HG02763 (cell line): ENCODE results near the gene TET1.
"Not testable (repeated sequence)": the region's sequence is repeated elsewhere in the genome, so short reads cannot be mapped to it uniquely, and the experiment has no call there.

ENCODE experiments used
- ATAC-seq: cut with Tn5 transposase; IDR thresholded peaks from one replicate; pipeline ENCODE4 v1.9.1; 2021; ENCODE audit warnings: mild to moderate bottlenecking, moderate library complexity; ENCODE audit not compliant: unreplicated experiment

TET1 gene

GRCh38 chr10:68560186-68560942 is at the start of gene TET1:
Gene TET1 (plus strand): TSS chr10:68560337. CDS start chr10:68572339, 12,002 bp downstream.
- no peak for ATAC-seq

DNA sequence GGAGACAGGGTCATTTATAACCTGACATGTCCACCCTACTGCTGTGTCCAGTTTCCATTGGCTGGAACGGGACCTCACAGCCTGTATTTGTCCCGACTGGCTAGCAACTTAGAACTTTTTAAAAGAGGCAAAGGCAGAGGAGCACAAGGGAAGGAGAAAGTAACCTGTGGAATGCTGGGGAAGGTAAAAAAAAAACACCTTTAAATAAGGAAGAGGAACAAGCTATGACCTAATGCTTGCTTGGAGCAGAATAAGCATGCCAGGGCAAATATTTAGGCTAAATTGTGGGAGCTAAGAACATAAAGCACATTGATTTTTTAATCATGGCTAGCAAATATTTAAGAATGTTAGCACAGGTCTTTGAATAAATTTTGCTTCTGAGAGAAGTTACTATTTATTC is 43.9 kb upstream of the TET1 start:
- not testable (repeated sequence) for ATAC-seq

DNA sequence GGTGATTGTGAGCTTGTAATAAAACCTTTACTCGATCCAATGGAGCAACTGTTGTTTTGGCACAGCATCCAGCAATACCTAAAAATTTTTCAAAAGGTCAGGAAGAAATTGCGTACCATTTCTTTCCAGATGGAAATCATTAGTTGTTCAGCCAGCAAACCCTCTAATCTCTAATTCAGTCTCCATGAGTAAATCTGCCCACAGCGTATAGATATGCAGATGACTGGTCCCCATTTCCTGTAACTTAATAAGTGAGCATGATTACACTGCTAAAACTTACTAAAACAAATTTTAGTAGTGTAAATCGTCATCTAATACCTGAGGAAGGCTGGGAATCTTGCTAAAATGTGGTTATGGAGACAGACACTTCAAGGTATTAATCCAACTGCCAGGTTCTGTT is 43.4 kb upstream of the TET1 start:
- no peak for ATAC-seq

DNA sequence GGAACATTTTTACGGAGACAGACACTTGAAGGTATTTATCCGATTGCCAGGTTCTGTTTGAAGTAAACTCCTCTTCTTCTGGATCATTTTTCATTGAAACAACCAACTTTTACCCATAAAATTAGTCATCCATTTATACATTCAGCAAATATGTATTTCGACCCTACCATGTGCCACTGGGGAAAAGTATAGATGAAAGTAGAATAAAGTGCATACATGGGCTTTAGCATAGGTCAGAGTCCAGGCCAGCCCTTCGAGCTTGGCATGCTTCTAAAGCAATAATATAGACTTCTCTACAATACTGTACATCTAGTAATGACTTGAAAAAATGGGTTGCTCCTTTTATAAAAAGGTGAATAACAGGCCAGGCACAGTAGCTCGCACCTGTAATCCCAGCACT is 42.9 kb upstream of the TET1 start:
- no peak for ATAC-seq

- not testable (repeated sequence) for ATAC-seq
These were observed 41.5 kb upstream of the TET1 start for GRCh38 chr10:68518609-68519008.

DNA sequence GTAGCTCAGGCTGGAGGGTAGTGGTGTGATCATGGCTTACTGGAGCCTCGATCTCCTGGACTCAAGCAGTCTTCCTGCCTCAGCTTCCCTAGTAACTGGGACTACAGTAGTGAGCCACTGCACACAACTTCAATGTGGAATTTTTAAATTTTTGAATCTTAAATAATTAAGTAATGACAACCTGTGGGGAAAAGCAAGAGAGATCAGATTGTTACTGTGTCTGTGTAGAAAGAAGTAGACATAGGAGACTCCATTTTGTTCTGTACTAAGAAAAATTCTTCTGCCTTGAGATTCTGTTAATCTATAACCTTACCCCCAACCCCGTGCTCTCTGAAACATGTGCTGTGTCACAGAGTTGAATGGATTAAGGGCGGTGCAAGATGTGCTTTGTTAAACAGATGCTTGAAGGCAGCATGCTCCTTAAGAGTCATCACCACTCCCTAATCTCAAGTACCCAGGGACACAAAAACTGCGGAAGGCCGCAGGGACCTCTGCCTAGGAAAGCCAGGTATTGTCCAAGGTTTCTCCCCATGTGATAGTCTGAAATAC is 34.6 kb upstream of the TET1 start:
- not testable (repeated sequence) for ATAC-seq

- ATAC-seq = peak; percentile 41
These were observed 33.4 kb upstream of the TET1 start for GRCh38 chr10:68526634-68527307.

DNA sequence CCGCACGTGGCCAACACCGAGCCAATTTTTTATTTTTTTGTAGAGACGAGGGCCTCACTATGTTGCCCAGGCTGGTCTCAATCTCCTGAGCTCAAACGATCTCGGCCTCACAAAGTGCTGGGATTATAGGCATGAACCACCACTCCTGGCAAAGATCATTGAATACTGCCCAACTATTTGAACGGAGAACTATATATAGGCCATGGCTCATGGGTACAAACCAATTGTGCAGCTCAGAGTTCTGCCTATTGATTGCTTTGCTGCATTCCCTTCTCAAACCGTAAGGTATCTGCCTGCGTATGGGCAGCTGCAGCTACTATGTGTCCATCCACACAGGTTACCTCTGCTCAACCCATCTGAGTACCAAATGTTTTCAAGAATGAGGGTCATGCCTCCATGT is 23.2 kb upstream of the TET1 start:
- ATAC-seq = no peak

DNA sequence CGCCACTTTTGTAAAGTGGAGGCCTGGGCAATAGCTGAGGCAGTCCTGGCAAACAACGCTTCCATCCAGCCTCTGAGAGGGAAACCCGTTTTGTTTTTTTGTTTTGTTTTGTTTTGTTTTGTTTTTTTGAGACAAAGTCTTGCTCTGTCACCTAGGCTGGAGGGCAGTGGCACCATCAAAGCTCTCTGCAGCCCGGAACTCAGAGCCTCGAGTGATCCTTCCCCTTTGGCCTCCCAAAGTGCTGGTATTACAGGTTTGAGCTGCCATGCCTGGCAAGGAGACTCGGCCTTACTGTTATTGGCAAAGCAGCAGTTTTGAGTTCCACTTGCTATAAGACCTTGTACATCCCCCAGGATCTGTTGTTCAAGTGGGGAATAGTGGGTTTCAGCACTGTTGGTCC is 22.3 kb upstream of the TET1 start:
- no peak for ATAC-seq

DNA sequence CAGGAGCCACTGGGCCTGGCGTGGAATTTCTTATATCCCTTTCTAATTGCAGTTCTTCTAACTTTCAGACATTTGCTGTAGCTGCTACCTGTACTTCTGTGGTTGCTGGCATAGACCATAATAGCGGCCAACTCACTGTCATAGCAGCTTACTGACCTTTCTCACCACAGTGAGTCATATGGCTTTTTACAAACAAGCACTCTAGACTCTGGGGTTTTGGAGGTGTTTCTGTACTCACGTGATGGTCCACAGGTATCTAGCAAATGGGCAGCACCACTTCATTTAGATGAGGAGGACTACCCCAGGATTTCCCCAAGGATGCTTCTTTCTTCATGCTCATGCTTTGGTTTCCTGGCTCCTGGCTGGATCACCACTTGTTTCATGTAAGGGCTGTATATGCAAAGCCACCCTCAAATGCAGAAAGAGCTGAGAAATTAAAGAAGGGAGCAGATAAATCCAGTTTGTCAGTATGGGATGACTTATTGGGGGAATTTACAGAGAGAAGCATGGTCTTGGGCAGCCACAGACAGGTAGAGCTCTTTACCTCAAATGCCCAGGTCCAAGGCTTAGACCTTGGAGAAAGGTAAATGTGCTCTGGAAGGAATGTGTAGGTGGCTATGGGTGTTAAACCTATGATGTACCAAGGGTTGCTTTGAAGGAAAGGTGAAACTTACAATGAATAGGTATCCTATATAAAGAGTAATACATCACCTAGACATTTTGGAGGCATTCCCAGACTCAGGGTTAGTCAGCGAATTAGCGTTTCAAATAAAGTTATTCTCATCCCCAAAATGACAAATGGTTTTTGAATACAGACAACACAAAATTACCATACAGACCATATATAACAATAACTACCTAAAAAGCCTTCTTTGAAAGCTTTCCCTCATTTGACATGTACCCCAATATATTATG is 16.9 kb upstream of the TET1 start:
- ATAC-seq = no peak

DNA sequence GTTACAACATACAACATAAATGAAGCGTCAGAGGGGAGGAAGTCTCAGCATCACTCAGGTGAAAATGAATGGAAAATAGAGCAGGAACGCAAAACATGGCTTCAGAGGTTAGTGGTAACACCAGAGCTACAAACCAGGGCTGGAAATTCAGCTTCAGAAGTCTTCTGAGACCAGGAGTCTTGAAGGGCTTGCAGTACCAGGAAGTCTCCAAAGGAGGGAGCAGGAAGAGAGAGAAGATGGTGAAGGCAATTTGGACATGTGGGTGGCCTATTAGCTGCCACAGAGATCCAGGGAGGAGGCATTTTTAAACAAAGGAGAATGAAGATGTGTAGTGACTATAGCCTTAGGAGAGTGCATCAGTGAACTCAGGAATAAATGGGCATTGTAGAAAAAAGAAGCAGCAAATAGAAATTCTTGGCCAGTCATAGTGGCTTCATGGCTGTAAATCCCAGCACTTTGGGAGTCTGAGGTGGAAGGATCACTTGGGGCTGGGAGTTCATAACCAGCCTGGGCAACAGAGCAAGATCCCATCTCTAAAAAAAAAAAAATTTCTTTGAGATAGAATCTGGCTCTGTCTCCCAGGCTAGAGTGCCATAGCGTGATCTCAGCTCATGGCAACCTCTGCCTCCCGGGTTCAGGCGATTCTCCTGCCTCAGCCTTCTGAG is 9.3 kb upstream of the TET1 start:
- peak; percentile 66 for ATAC-seq

DNA sequence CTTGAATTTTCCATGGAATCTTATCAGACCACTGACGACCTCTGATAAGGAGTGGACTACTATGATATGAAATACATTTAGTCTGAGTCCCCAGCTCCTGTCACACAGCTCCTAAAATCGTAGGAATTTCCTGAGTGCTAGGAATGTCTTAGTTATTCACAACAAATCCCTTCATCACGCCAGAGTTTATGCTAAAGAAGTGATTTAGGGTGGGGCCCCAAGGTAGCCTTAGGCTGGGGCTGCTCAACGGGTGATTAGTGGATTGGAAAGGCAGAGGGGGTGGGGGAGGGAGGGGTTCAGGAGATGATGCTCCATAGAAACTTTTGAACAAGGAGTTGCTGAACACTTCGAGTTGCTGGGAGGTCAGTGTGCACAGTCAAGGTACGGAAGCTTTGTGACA is 7.0 kb upstream of the TET1 start:
- ATAC-seq = no peak

GRCh38 chr10:68553599-68553998 is 6.5 kb upstream of the TET1 start:
- no peak for ATAC-seq

GRCh38 chr10:68558478-68558877 is 1.7 kb upstream of the TET1 start:
- no peak for ATAC-seq

DNA sequence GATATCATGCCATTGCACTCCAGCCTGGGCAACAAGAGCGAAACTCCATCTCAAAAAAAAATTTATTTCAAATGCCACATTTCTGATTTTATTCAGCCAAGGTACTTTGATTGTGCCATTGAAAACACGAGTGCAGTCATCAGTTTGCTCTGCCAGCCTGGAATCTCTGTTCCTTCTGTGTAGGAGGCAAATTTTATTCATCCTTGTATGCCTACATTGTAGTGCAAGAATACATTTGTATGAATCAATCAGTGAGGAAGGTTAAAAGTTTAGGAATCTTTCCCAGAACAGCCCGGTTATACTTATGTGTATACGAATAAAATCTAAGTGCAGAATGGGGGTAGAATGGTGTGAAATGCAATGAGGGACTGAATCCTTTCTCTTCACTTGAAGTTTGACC is 886 bp upstream of the TET1 start:
- no peak for ATAC-seq

DNA sequence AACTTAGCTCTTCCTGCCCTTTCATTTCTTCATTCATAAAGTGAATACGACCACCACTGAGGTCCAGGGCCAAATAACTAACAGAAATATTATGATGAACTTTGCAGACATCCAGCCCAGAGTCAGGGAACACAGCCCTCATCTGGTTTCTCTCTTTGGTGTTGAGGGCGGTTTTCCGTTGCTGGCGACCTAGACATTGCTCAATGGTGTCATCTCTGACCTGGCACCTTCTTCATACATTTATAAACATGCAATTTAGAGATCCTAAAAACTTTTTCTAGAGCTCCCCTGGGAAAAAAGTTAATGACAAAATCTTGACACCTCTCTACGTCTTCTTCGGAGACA is 324 bp upstream of the TET1 start:
- ATAC-seq = no peak

GRCh38 chr10:68560943-68561864 is 1.1 kb downstream of the TET1 start:
- ATAC-seq = no peak

DNA sequence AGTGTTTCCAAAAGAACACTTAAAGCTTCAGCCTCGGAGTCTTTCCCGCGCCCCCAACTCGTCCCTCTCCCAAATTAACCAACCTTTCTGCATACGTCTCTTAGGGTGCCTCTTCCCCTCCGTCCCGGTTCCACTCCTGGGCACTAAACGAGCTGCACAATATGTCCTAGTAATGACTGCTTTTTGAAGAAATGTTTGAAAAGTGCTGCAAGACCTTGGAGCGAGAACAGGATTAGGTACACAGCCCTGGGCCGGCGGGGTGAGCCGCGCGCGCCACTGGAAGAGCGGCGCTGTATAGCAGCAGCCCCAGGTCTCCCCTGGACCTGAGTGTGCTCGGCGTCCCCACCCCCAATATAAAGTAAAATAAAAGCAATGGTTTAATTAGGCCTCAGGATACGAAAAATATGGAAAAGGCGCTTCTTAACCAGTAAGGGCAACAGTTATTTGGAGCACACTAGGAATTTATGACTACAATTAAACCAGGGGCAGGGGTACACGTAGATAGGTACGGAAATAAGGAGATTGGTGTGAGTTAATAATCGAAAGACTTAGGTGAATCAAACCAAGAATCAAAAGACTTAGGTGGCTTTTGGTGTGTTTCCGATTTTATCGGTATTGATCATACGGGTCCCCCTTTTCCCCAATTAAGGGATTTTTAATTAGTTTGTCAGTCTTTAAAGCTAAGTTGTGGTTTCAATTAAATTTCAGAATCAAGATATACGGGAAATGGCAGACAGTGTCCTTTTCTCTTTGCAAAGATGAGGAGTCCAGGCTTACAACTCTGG is 1.9 kb downstream of the TET1 start:
- ATAC-seq = no peak
